ENCODE results near the gene FAM9B. TPM values are rescaled to one million over a fixed set of nuclear protein-coding genes. Genes with fewer than 3 reads are reported as not detected.
"Not testable (repeated sequence)": the region's sequence is repeated elsewhere in the genome, so short reads cannot be mapped to it uniquely, and the experiment has no call there.

The FAM9B gene
- total RNA-seq, 1 experiment from 2014 or later: not detected

- no peaks in the 10 kb centered on the region for H3K9me3 ChIP-seq (replicated peaks)
- H3K4me3 ChIP-seq: no peak overlapping the region
- no peaks in the 10 kb centered on the region for H3K27me3 ChIP-seq (replicated peaks)
- H3K27ac ChIP-seq: no peak overlapping the region
- no peaks in the 10 kb centered on the region for H3K4me1 ChIP-seq (replicated peaks)
- no peak for DNase-seq (ENCODE audit: low read depth in 1 of 2, low spot score in 2 of 2)
- no peaks in the 10 kb centered on the region for H3K36me3 ChIP-seq
Observed at GRCh38 chrX:9033179-9033578, 748 bp downstream of the FAM9B start.

DNA sequence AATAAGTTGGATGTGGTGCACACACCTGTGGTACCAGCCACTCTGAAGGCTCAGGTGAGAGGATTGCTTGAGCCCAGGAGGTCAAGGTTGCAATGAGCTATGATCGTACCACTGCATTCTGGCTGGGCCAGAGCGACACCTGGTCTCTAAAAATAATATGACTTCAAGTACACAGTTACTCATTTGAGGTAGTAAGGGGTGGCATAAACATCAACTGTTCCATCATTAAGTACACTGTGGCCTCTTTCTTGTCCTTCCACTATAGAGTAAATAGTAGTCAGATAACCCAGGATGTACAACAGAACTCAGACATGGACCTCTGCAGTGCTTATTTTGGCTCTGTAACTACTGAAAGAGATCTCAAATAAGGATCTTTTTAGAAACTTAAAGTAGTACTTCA is 10.6 kb downstream of the FAM9B start:
- H3K27ac ChIP-seq: no peak overlapping the region
- H3K36me3 ChIP-seq: no peaks in the 10 kb centered on the region
- H3K27me3 ChIP-seq (replicated peaks): no peaks in the 10 kb centered on the region
- no peaks in the 10 kb centered on the region for H3K4me1 ChIP-seq (replicated peaks)
- no peaks in the 10 kb centered on the region for H3K9me3 ChIP-seq (replicated peaks)
- no peak overlapping the region for H3K4me3 ChIP-seq
- DNase-seq (ENCODE audit: low read depth in 1 of 2, low spot score in 2 of 2): no peak

GRCh38 chrX:9019151-9019550 is 14.8 kb downstream of the FAM9B start:
- Histone ChIP-seq H3K27ac (no peak overlapping the region), H3K4me3 (no peak overlapping the region), H3K36me3 (no peaks in the 10 kb centered on the region), H3K27me3 (replicated peaks) (no peaks in the 10 kb centered on the region), H3K9me3 (replicated peaks) (no peaks in the 10 kb centered on the region), H3K4me1 (replicated peaks) (no peaks in the 10 kb centered on the region)
- DNase-seq (ENCODE audit: low read depth in 1 of 2, low spot score in 2 of 2): no peak

DNA sequence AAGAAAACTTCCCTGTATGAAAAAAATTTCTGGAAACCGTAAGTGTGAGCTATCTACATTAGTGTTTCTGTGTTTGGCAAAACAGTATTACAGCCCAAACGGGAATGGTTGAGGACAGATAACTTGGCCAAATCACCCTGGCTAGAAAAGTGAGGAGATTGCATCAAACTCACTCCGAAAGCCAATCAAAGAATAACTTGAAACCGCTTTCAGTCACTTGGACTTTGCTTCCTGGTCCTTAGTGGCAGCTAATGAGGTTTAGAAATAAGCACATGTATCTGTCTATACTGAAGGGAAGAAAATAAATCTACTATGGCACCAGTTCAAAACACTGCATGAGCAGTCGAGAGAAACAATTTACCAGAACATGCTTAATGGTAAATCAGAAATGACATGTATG is 15.6 kb downstream of the FAM9B start:
- not testable (repeated sequence) for H3K36me3 ChIP-seq; H3K27ac ChIP-seq; H3K27me3 ChIP-seq (replicated peaks); H3K9me3 ChIP-seq (replicated peaks); H3K4me3 ChIP-seq; H3K4me1 ChIP-seq (replicated peaks); DNase-seq (ENCODE audit: low read depth in 1 of 2, low spot score in 2 of 2)

DNA sequence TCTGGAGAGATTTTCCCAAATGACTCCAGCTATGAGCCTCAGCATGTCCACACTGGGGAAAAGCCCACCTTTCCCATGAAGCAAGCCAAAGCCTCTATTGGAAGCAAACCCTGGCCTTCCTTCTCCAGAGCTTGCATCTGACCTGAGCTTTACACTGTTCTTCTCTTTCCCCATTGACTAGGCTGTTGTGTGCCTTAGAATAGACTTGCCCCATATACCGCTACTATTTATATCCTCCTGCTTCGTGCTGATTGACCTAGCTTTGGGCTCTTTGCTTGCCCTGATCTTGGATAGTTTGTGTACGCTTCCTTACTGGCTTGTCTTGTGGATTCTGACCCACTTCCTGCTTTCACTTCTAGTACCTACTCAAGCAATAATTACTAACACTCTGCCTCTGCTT is 30.9 kb downstream of the FAM9B start:
- no peaks in the 10 kb centered on the region for H3K27me3 ChIP-seq (replicated peaks)
- no peak for DNase-seq (ENCODE audit: low read depth in 1 of 2, low spot score in 2 of 2)
- H3K4me1 ChIP-seq (replicated peaks): no peaks in the 10 kb centered on the region
- H3K36me3 ChIP-seq: no peaks in the 10 kb centered on the region
- no peak overlapping the region for H3K27ac ChIP-seq
- no peak overlapping the region for H3K4me3 ChIP-seq
- H3K9me3 ChIP-seq (replicated peaks): no peaks in the 10 kb centered on the region

DNA sequence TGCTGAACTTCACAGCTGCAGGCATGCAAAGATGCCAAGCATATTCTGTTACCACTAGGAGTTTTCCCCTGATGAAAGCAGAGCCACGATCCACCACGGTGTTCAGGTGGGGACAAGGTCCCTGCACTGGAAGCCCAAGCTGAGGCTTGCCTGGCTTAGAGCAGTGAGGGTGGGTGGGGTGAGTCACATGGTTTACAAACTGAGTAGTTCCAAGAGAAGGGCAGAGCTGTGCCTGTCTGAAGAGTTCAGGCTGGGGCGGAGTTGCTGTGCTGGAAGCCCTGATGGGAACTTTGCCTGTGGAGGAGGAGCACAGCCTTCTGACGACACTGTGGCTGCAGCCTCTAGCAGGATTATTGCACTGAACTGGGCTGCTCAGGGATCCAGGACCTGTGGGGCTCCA is 45.5 kb downstream of the FAM9B start:
- H3K27me3 ChIP-seq (replicated peaks): no peaks in the 10 kb centered on the region
- H3K4me1 ChIP-seq (replicated peaks): no peaks in the 10 kb centered on the region
- H3K4me3 ChIP-seq: no peak overlapping the region
- no peaks in the 10 kb centered on the region for H3K36me3 ChIP-seq
- H3K27ac ChIP-seq: no peak overlapping the region
- no peak for DNase-seq (ENCODE audit: low read depth in 1 of 2, low spot score in 2 of 2)
- no peaks in the 10 kb centered on the region for H3K9me3 ChIP-seq (replicated peaks)

GRCh38 chrX:8987672-8988250 is 46.2 kb downstream of the FAM9B start:
- Histone ChIP-seq H3K27me3 (replicated peaks) (no peaks in the 10 kb centered on the region), H3K4me1 (replicated peaks) (no peaks in the 10 kb centered on the region), H3K27ac (no peak overlapping the region), H3K36me3 (no peaks in the 10 kb centered on the region), H3K9me3 (replicated peaks) (no peaks in the 10 kb centered on the region), H3K4me3 (no peak overlapping the region)
- DNase-seq (ENCODE audit: low read depth in 1 of 2, low spot score in 2 of 2): no peak

- Histone ChIP-seq H3K27ac (no peak overlapping the region), H3K9me3 (replicated peaks) (no peaks in the 10 kb centered on the region), H3K4me3 (no peak overlapping the region), H3K36me3 (no peaks in the 10 kb centered on the region), H3K27me3 (replicated peaks) (no peaks in the 10 kb centered on the region), H3K4me1 (replicated peaks) (no peaks in the 10 kb centered on the region)
- DNase-seq (ENCODE audit: low read depth in 1 of 2, low spot score in 2 of 2): no peak
Observed at GRCh38 chrX:8984231-8984630, 49.7 kb downstream of the FAM9B start.

DNA sequence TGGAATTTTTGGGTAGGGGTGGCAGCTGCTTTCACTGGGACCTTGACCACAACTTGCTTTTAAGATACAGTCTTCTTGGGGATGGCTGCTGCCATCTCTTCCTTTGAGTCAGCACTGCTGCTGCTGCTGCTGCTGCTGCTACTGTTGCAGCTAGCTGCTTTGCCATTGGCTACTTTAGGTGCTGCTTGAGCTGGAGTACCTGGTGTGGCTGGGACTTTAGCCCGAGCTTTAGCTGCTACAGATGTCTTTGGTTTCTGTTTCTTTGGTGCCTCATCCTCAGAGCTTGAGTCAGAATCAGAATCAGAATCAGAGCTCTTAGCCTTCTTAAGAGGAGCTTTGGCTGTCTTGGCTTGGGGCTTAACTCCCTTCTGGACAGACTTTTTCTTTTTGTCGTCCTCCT is 52.2 kb downstream of the FAM9B start:
- H3K27ac ChIP-seq: no peak overlapping the region
- no peak for DNase-seq (ENCODE audit: low read depth in 1 of 2, low spot score in 2 of 2)
- no peaks in the 10 kb centered on the region for H3K9me3 ChIP-seq (replicated peaks)
- H3K27me3 ChIP-seq (replicated peaks): no peaks in the 10 kb centered on the region
- no peaks in the 10 kb centered on the region for H3K36me3 ChIP-seq
- H3K4me3 ChIP-seq: no peak overlapping the region
- H3K4me1 ChIP-seq (replicated peaks): no peaks in the 10 kb centered on the region

- DNase-seq (ENCODE audit: low read depth in 1 of 2, low spot score in 2 of 2): no peak
- Histone ChIP-seq H3K27me3 (replicated peaks) (no peaks in the 10 kb centered on the region), H3K9me3 (replicated peaks) (no peaks in the 10 kb centered on the region), H3K27ac (no peak overlapping the region), H3K36me3 (no peaks in the 10 kb centered on the region), H3K4me1 (replicated peaks) (no peaks in the 10 kb centered on the region), H3K4me3 (no peak overlapping the region)
Observed at GRCh38 chrX:8980756-8981155, 53.2 kb downstream of the FAM9B start.

Other genes starting within 250 kb of the FAM9B start
- not detected in 2 replicates for gene FAM9A, start 232.7 kb downstream of the FAM9B start, total RNA-seq (2014; rRNA removed; shearing (Covaris generic))

Measured in SJSA1 (cell line).